Osteoblast (primary cell): ENCODE measurements around the gene DIMT1. TPM values are rescaled to one million over a fixed set of nuclear protein-coding genes. Genes with fewer than 3 reads are reported as not detected.
A peak's percentile ranks its signal among the peaks of the same experiment; 100 is the strongest.

Experiments
- DNase-seq: peaks from one replicate; pipeline ENCODE4 v3.0.0; 2011; ENCODE audit warnings: low spot score, mixed read lengths; ENCODE audit not compliant: insufficient read length; ENCODE audit errors: missing footprints
- H2AFZ ChIP-seq: 2 replicates; pipeline ENCODE4 v1.6.0; 2011; ENCODE audit warnings: mild to moderate bottlenecking, low read length
- H3K27ac ChIP-seq: 2 replicates; pipeline ENCODE4 v1.5.1; 2011; ENCODE audit warnings: mild to moderate bottlenecking, low read depth, low read length, moderate library complexity
- H3K27me3 ChIP-seq: 2 replicates; pipeline ENCODE4 v1.6.0; 2012; ENCODE audit warnings: mild to moderate bottlenecking, control low read depth, inconsistent platforms, low read length, moderate library complexity; ENCODE audit not compliant: insufficient read depth
- H3K36me3 ChIP-seq: 2 replicates; pipeline ENCODE4 v1.5.1; 2011; ENCODE audit warnings: mild to moderate bottlenecking, low read length, control low read depth, moderate library complexity; ENCODE audit not compliant: insufficient read depth
- H3K4me1 ChIP-seq: 2 replicates; pipeline ENCODE4 v1.5.1; 2011; ENCODE audit warnings: mild to moderate bottlenecking, low read length, control low read depth, moderate library complexity; ENCODE audit not compliant: insufficient read depth
- H3K4me2 ChIP-seq: 2 replicates; pipeline ENCODE4 v1.6.0; 2011; ENCODE audit warnings: mild to moderate bottlenecking, low read length; ENCODE audit not compliant: insufficient read depth
- H3K4me3 ChIP-seq: fragments of 200-600 bp; sonication (generic); 3 replicates; pipeline ENCODE4 v1.5.1; 2012; ENCODE audit warnings: mild to moderate bottlenecking, low read length, inconsistent platforms; ENCODE audit not compliant: insufficient read depth
- H3K79me2 ChIP-seq: 2 replicates; pipeline ENCODE4 v1.6.0; 2012; ENCODE audit warnings: mild to moderate bottlenecking, low read length, control low read depth, inconsistent platforms; ENCODE audit not compliant: insufficient read depth
- H3K9me3 ChIP-seq: 2 replicates; pipeline ENCODE4 v1.5.1; 2011; ENCODE audit warnings: low read depth, low read length, control low read depth
- H4K20me1 ChIP-seq: 2 replicates; pipeline ENCODE4 v1.6.0; 2012; ENCODE audit warnings: mild to moderate bottlenecking, low read length, control low read depth; ENCODE audit not compliant: insufficient read depth
- total RNA-seq: library from RNA; depleted of rRNA; stranded (reverse); fragments of >200 nt; gene quantifications from 2 replicates; pipeline ENCODE4 v1.2.3, GENCODE V29; 2012
- TF ChIP-seq, protein P1 (sequence below): IDR thresholded peaks from 2 replicates; pipeline ENCODE4 v1.5.1; 2011; ENCODE audit warnings: mild to moderate bottlenecking, low read depth, low read length, moderate library complexity; ENCODE audit errors: extremely low read depth

DIMT1 gene
- total RNA-seq, 1 donor, result 34.7 TPM

DNA sequence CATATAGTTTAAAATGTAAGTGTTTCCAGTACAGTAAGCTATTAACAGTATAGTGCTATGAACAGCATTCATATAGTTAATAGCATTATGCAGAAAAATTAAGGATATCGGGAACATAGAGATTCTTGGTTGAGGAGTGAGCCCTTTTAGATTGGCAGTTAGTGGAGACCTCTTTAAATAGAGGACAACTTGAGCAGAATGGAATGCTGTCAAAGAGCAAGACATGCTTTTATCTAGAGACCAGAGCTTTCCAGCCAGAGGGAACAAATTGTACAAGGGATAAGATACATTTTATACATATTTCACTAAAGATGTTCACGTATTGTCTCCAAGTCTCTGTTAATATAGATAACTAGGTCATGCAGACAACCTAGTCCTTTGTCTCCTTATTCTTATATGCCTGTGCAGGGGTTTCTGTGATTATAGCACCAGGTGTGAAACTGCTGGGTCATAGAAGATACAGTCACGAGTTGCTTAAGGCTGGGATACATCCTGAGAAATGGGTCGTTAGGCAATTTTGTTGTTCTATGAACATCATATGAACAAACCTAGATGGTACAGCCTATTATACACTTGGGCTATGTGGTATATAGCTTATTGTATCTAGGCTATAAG, 14.9 kb upstream of the DIMT1 start:
- Histone ChIP-seq H3K27me3 (no peaks in the 10 kb centered on the region), H2AFZ (no peak overlapping the region), H3K4me3 (no peak overlapping the region), H3K9me3 (no peaks in the 10 kb centered on the region), H3K27ac (no peak overlapping the region), H3K79me2 (peaks cover 85% of the 10 kb centered on the region), H4K20me1 (no peaks in the 10 kb centered on the region), H3K4me2 (no peak overlapping the region), H3K4me1 (peaks cover 4% of the 10 kb centered on the region), H3K36me3 (no peaks in the 10 kb centered on the region)
- no peak for DNase-seq
- TF ChIP-seq, protein P1, sequence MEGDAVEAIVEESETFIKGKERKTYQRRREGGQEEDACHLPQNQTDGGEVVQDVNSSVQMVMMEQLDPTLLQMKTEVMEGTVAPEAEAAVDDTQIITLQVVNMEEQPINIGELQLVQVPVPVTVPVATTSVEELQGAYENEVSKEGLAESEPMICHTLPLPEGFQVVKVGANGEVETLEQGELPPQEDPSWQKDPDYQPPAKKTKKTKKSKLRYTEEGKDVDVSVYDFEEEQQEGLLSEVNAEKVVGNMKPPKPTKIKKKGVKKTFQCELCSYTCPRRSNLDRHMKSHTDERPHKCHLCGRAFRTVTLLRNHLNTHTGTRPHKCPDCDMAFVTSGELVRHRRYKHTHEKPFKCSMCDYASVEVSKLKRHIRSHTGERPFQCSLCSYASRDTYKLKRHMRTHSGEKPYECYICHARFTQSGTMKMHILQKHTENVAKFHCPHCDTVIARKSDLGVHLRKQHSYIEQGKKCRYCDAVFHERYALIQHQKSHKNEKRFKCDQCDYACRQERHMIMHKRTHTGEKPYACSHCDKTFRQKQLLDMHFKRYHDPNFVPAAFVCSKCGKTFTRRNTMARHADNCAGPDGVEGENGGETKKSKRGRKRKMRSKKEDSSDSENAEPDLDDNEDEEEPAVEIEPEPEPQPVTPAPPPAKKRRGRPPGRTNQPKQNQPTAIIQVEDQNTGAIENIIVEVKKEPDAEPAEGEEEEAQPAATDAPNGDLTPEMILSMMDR, result no peak

DNA sequence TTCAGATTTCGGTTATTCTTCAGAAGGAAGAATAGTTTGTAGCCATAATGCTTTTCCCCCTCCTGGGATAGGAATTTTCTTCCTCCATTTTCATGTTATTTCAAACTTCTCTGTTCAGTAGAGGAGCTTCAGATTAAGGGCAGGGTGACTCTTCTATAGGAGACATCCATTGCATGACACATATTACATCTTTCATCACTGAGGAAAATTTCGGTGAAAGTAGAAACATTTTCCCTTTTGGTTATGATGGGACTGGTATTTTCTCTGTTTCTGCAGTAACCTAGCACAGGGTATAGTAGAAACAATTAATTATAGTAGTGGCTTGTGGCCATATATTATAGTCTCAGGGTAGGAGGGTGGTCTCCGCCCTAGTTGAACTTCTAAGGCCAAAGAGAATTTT, 10.0 kb upstream of the DIMT1 start:
- TF ChIP-seq, protein P1, result no peak
- H3K4me3 ChIP-seq, result peak overlapping the region; percentile 94
- DNase-seq, result no peak
- H3K79me2 ChIP-seq, result peaks cover 57% of the 10 kb centered on the region
- no peaks in the 10 kb centered on the region for H3K27me3 ChIP-seq
- no peaks in the 10 kb centered on the region for H3K36me3 ChIP-seq
- no peak overlapping the region for H2AFZ ChIP-seq
- no peaks in the 10 kb centered on the region for H3K9me3 ChIP-seq
- no peaks in the 10 kb centered on the region for H4K20me1 ChIP-seq
- peaks cover 10% of the 10 kb centered on the region for H3K4me1 ChIP-seq
- peak overlapping the region; percentile 83 for H3K27ac ChIP-seq
- peak overlapping the region; percentile 88 for H3K4me2 ChIP-seq

DNA sequence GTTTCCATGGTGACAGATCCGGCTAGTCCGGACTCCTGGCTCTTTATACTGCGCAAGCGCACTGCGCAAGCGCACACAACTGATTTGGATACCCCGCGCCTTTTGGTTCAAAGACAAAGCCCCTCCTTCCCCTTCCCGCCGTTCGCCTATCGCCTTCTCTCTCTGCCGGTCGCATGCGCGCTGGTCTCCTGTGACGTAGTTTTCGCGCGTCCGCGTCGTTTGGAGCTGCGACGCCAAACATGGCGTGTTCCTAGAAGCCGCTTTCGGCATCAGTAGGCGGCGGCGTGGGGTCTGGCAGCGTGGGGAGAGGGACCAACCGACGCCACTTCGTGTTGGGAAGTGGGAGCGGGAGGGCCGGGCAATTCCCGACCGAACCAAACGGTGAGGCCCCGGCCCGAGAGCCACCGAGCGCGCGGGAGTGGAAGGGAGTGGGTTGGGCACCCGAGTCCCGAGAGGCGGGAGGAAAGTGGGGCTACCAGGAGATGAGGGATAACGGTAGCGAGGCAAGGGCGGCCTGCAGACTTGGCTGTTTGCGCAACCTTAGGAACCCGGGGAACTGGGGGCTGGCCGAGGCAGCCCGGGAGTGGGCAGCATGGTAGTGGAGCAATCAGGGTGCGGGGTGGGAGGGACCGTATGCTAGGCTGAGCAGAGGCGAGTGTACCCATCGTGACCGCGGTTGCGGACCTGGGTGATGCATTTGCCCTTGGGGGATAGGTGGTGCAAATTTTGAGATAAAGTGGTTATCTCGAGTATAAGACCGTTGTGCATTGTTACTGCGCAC, 9.0 kb upstream of the DIMT1 start, which contains the start of gene IPO11:
Gene IPO11, plus strand, starts transcription at position 215 of the 781 bp plus-strand sequence. CDS start 24,517 bp downstream, outside the sequence.
- peak within 1 kb of the TSS; percentile 89 for H2AFZ ChIP-seq
- H3K4me1 ChIP-seq, result peaks cover 10% of the 10 kb centered on the region
- H3K79me2 ChIP-seq, result peaks cover 47% of the 10 kb centered on the region
- peak within 1 kb of the TSS; percentile 83 for H3K27ac ChIP-seq
- H4K20me1 ChIP-seq, result no peaks in the 10 kb centered on the region
- H3K36me3 ChIP-seq, result no peaks in the 10 kb centered on the region
- peak within 1 kb of the TSS; percentile 88 for H3K4me2 ChIP-seq
- H3K4me3 ChIP-seq, result peak within 1 kb of the TSS; percentile 94
- TF ChIP-seq, protein P1, result no peak
- no peaks in the 10 kb centered on the region for H3K27me3 ChIP-seq
- no peaks in the 10 kb centered on the region for H3K9me3 ChIP-seq
- peak; percentile 96 for DNase-seq
